ENCODE results near the gene FGF10.

DNA sequence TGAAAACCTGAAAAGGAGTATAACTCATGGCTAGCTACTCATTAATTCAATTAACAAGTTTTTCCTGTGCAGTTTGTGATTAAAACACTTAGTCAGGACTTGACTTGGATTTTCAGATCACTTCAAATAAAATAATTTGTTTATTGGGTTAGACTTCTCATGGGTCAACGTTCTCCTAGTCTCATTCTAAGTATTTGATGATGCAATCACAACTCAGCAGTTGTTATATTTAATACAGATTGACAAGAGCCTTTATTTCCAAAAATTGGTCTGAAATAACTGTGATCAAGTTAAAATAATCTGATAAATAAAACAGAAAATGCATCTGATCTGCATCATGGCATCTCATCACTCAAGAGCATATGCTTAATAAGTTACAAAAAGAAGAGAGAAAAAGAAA is 113.9 kb downstream of the FGF10 start:
- TF ChIP-seq, protein P1, sequence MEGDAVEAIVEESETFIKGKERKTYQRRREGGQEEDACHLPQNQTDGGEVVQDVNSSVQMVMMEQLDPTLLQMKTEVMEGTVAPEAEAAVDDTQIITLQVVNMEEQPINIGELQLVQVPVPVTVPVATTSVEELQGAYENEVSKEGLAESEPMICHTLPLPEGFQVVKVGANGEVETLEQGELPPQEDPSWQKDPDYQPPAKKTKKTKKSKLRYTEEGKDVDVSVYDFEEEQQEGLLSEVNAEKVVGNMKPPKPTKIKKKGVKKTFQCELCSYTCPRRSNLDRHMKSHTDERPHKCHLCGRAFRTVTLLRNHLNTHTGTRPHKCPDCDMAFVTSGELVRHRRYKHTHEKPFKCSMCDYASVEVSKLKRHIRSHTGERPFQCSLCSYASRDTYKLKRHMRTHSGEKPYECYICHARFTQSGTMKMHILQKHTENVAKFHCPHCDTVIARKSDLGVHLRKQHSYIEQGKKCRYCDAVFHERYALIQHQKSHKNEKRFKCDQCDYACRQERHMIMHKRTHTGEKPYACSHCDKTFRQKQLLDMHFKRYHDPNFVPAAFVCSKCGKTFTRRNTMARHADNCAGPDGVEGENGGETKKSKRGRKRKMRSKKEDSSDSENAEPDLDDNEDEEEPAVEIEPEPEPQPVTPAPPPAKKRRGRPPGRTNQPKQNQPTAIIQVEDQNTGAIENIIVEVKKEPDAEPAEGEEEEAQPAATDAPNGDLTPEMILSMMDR (conservative IDR thresholded peaks at IDR 0.05; ENCODE audit: low read depth, low read length), result no peak
- TF ChIP-seq EZH2 (IDR thresholded peaks at IDR 0.05; ENCODE audit: low read length, unreplicated experiment) (no peak), EZH2phosphoT487 (IDR thresholded peaks at IDR 0.05; ENCODE audit: borderline replicate concordance, low read length) (no peak)

Measured in PC-3 (cell line).